ENCODE data around the gene DPEP1. TPM values are rescaled to one million over a fixed set of nuclear protein-coding genes. Genes with fewer than 3 reads are reported as not detected.
A peak's percentile ranks its signal among the peaks of the same experiment; 100 is the strongest.

DPEP1 gene
- total RNA-seq, 1 experiment from 2014 or later: 0.49 TPM

GRCh38 chr16:89596061-89596689, 17.3 kb upstream of the DPEP1 start:
- DNase-seq (ENCODE audit: low spot score): no peak

GRCh38 chr16:89596957-89597649, 16.3 kb upstream of the DPEP1 start:
- Histone ChIP-seq H3K36me3 (ENCODE audit: insufficient read depth, low read length, poor library complexity, severe bottlenecking) (peaks cover 14% of the 10 kb centered on the region), H3K4me3 (ENCODE audit: low read depth, low read length, poor library complexity, severe bottlenecking) (no peak overlapping the region), H3K27me3 (replicated peaks; ENCODE audit: insufficient read depth, low read depth, low read length, poor library complexity) (no peaks in the 10 kb centered on the region), H3K27ac (ENCODE audit: low read depth, low read length, poor library complexity, severe bottlenecking) (no peak overlapping the region), H3K9me3 (ENCODE audit: low read depth, low read length, poor library complexity, severe bottlenecking) (no peaks in the 10 kb centered on the region), H3K4me1 (ENCODE audit: insufficient read depth, low read length, poor library complexity, severe bottlenecking) (peaks cover 3% of the 10 kb centered on the region)
- ChIA-PET CTCF (no interaction called here), POLR2A (ENCODE audit: low non-redundant PET) (no interaction called here)
- no peak for DNase-seq (ENCODE audit: low spot score)
- no TSS peak for BruUV-seq (replicated peaks)
- intact Hi-C loops (cut with micrococcal nuclease; ENCODE audit: unreplicated experiment): no loop called here
- TF ChIP-seq CTCF (conservative IDR thresholded peaks at IDR 0.05; ENCODE audit: low read depth, low read length): no peak
- no peak for TF ChIP-seq EZH2 (IDR thresholded peaks at IDR 0.05; ENCODE audit: borderline replicate concordance, low read depth, low read length, poor library complexity, severe bottlenecking)

More at GRCh38 chr16:89596061-89596689, 17.3 kb upstream of the DPEP1 start:
- H3K4me3 ChIP-seq (ENCODE audit: low read depth, low read length, poor library complexity, severe bottlenecking): no peak overlapping the region
- ChIA-PET CTCF (no interaction called here), POLR2A (ENCODE audit: low non-redundant PET) (no interaction called here)
- H3K27ac ChIP-seq (ENCODE audit: low read depth, low read length, poor library complexity, severe bottlenecking): no peak overlapping the region
- TF ChIP-seq EZH2 (IDR thresholded peaks at IDR 0.05; ENCODE audit: borderline replicate concordance, low read depth, low read length, poor library complexity, severe bottlenecking): no peak
- no peak for TF ChIP-seq CTCF (conservative IDR thresholded peaks at IDR 0.05; ENCODE audit: low read depth, low read length)
- H3K9me3 ChIP-seq (ENCODE audit: low read depth, low read length, poor library complexity, severe bottlenecking): no peaks in the 10 kb centered on the region
- no peaks in the 10 kb centered on the region for H3K27me3 ChIP-seq (replicated peaks; ENCODE audit: insufficient read depth, low read depth, low read length, poor library complexity)
- no TSS peak for BruUV-seq (replicated peaks)
- no peaks in the 10 kb centered on the region for H3K4me1 ChIP-seq (ENCODE audit: insufficient read depth, low read length, poor library complexity, severe bottlenecking)
- H3K36me3 ChIP-seq (ENCODE audit: insufficient read depth, low read length, poor library complexity, severe bottlenecking): peaks cover 14% of the 10 kb centered on the region
- intact Hi-C loops (cut with micrococcal nuclease; ENCODE audit: unreplicated experiment): no loop called here

GRCh38 chr16:89598199-89598598, 15.2 kb upstream of the DPEP1 start:
- CTCF ChIA-PET: no interaction called here
- no peak overlapping the region for H3K27ac ChIP-seq (ENCODE audit: low read depth, low read length, poor library complexity, severe bottlenecking)

More at GRCh38 chr16:89598199-89598598, 15.2 kb upstream of the DPEP1 start:
- no peaks in the 10 kb centered on the region for H3K9me3 ChIP-seq (ENCODE audit: low read depth, low read length, poor library complexity, severe bottlenecking)
- no TSS peak for BruUV-seq (replicated peaks)
- H3K4me3 ChIP-seq (ENCODE audit: low read depth, low read length, poor library complexity, severe bottlenecking): no peak overlapping the region
- intact Hi-C loops (cut with micrococcal nuclease; ENCODE audit: unreplicated experiment): no loop called here
- H3K27me3 ChIP-seq (replicated peaks; ENCODE audit: insufficient read depth, low read depth, low read length, poor library complexity): no peaks in the 10 kb centered on the region
- no peak for TF ChIP-seq EZH2 (IDR thresholded peaks at IDR 0.05; ENCODE audit: borderline replicate concordance, low read depth, low read length, poor library complexity, severe bottlenecking)
- TF ChIP-seq CTCF (conservative IDR thresholded peaks at IDR 0.05; ENCODE audit: low read depth, low read length): no peak
- peak; percentile 51 for DNase-seq (ENCODE audit: low spot score)
- peaks cover 14% of the 10 kb centered on the region for H3K4me1 ChIP-seq (ENCODE audit: insufficient read depth, low read length, poor library complexity, severe bottlenecking)
- peaks cover 9% of the 10 kb centered on the region for H3K36me3 ChIP-seq (ENCODE audit: insufficient read depth, low read length, poor library complexity, severe bottlenecking)
- POLR2A ChIA-PET (ENCODE audit: low non-redundant PET): no interaction called here
